Endothelial cell of umbilical vein (primary cell): ENCODE measurements around the gene CNIH2. TPM values are rescaled to one million over a fixed set of nuclear protein-coding genes. Genes with fewer than 3 reads are reported as not detected.

Source experiments
- BruUV-seq: library from RNA; stranded (reverse); fragments of 400-500 nt; replicated peaks from 2 replicates; lab custom pipeline; 2021; lab: Mats Ljungman, UMichigan
- CTCF ChIA-PET: fragments of 300-600, 350-600 bp; sonication (Branson Sonifier 250); formaldehyde crosslinking; loops from one replicate; lab custom pipeline; 2021; ENCODE audit warnings: antibody characterized with exemption, inconsistent platforms; lab: Charles Lee
- POLR2A ChIA-PET: fragments of 300-600, 350-600 bp; sonication (Branson Sonifier 250); formaldehyde crosslinking; loops from one replicate; lab custom pipeline; 2021; ENCODE audit warnings: antibody characterized with exemption, inconsistent platforms; lab: Charles Lee
- DNase-seq: peaks from one replicate; pipeline ENCODE4 v3.0.0-alpha.2; 2011; ENCODE audit warnings: low read depth, low spot score
- FAIRE-seq: peaks from 2 replicates; lab custom pipeline; 2011; peaks lifted over from hg19 to GRCh38; lab: Jason Lieb, UNC
- H2AFZ ChIP-seq: 2 replicates; pipeline ENCODE4 v1.6.0; 2012; ENCODE audit warnings: low read depth, low read length, control low read depth, inconsistent platforms
- H3K27ac ChIP-seq: 2 replicates; pipeline ENCODE4 v1.5.1; 2011; ENCODE audit warnings: low read depth, mild to moderate bottlenecking, control low read depth, low read length, moderate library complexity; ENCODE audit not compliant: insufficient read depth
- H3K27me3 ChIP-seq, 2 experiments: 2 replicates each; pipeline versions ENCODE4 v1.6.0 to v1.6.1; 2011; ENCODE audit warnings: low read length in 2 of 2, mixed read lengths in 1 of 2; ENCODE audit not compliant: control insufficient read depth in 2 of 2, insufficient read depth in 2 of 2
- H3K36me3 ChIP-seq, 2 experiments: 2 replicates in 1 of 2; 3 replicates in 1 of 2; pipeline ENCODE4 v1.5.1; 2011; ENCODE audit warnings: low read length in 2 of 2, mild to moderate bottlenecking in 1 of 2, moderate library complexity in 1 of 2; ENCODE audit not compliant: control insufficient read depth in 2 of 2, insufficient read depth in 2 of 2; ENCODE audit errors: extremely low read depth in 1 of 2
- H3K4me1 ChIP-seq: 3 replicates; pipeline ENCODE4 v1.5.1; 2011; ENCODE audit warnings: mild to moderate bottlenecking, low read length; ENCODE audit not compliant: control insufficient read depth, insufficient read depth; ENCODE audit errors: extremely low read depth
- H3K4me2 ChIP-seq: 2 replicates; pipeline ENCODE4 v1.6.1; 2011; ENCODE audit warnings: low read length, control low read depth, mixed read lengths; ENCODE audit not compliant: insufficient read depth
- H3K4me3 ChIP-seq, 3 experiments: fragments of 200-600 bp in 1 of 3; sonication (generic), shearing (Covaris generic) in 1 of 3; replicated peaks in 1 of 3; 2 replicates each; pipeline ENCODE4 v1.5.1; 2011 to 2016; ENCODE audit warnings: control low read depth in 3 of 3, low read length in 3 of 3, mild to moderate bottlenecking in 2 of 3, inconsistent platforms in 1 of 3, low read depth in 1 of 3, moderate library complexity in 1 of 3; ENCODE audit not compliant: insufficient read depth in 1 of 3
- H3K79me2 ChIP-seq: 2 replicates; pipeline ENCODE4 v1.6.0; 2012; ENCODE audit warnings: low read length, inconsistent platforms; ENCODE audit not compliant: control insufficient read depth, insufficient read depth
- H3K9ac ChIP-seq: replicated peaks from 2 replicates; pipeline ENCODE3; 2011; ENCODE audit warnings: low read length, control low read depth; ENCODE audit not compliant: insufficient read depth; ENCODE audit errors: extremely low read depth
- H3K9me1 ChIP-seq: replicated peaks from 3 replicates; pipeline ENCODE4 v1.6.0; 2011; ENCODE audit warnings: mild to moderate bottlenecking, low read length; ENCODE audit not compliant: control insufficient read depth, insufficient read depth; ENCODE audit errors: extremely low read depth
- H3K9me3 ChIP-seq: replicated peaks from 2 replicates; pipeline ENCODE4 v1.5.1; 2012; ENCODE audit warnings: low read length, inconsistent platforms; ENCODE audit not compliant: control insufficient read depth, insufficient read depth
- H4K20me1 ChIP-seq: replicated peaks from 2 replicates; pipeline ENCODE3; 2011; ENCODE audit warnings: mild to moderate bottlenecking, low read length; ENCODE audit not compliant: control insufficient read depth, insufficient read depth; ENCODE audit errors: extremely low read depth
- CTCF ChIP-seq, 2 donors: IDR thresholded peaks; 1 replicate in 1 of 2; 2 replicates in 1 of 2; pipeline ENCODE4 v1.5.1; 2011; ENCODE audit warnings: low read length in 2 of 2, mild to moderate bottlenecking in 2 of 2, moderate library complexity in 2 of 2, control low read depth in 1 of 2, inconsistent platforms in 1 of 2, low read depth in 1 of 2; ENCODE audit not compliant: insufficient read depth in 1 of 2; ENCODE audit errors: extremely low read depth in 1 of 2
- EZH2 ChIP-seq: IDR thresholded peaks from 2 replicates; pipeline ENCODE4 v1.6.1; 2012; ENCODE audit warnings: borderline replicate concordance, low read depth, mild to moderate bottlenecking, moderate library complexity, low read length, inconsistent platforms; ENCODE audit not compliant: severe bottlenecking
- FOS ChIP-seq: IDR thresholded peaks from 2 replicates; pipeline ENCODE4 v1.6.1; 2011; ENCODE audit warnings: mild to moderate bottlenecking, low read length, moderate library complexity, borderline replicate concordance; ENCODE audit not compliant: insufficient read depth
- GATA2 ChIP-seq: IDR thresholded peaks from 2 replicates; pipeline ENCODE4 v1.7.0; 2011; ENCODE audit warnings: low read depth, mild to moderate bottlenecking, moderate library complexity, mixed read lengths, low read length; ENCODE audit not compliant: insufficient read length, insufficient read depth
- JUN ChIP-seq: IDR thresholded peaks from 2 replicates; pipeline ENCODE4 v1.6.1; 2011; ENCODE audit warnings: borderline replicate concordance, low read depth; ENCODE audit not compliant: insufficient read length, insufficient read depth
- MAX ChIP-seq: IDR thresholded peaks from 2 replicates; pipeline ENCODE4 v1.6.1; 2011; ENCODE audit not compliant: insufficient read depth, insufficient read length
- MYC ChIP-seq: IDR thresholded peaks from one replicate; pipeline ENCODE4 v1.6.1; 2011; ENCODE audit warnings: mild to moderate bottlenecking, low read depth, low read length
- POLR2A ChIP-seq: IDR thresholded peaks from 2 replicates; pipeline ENCODE4 v1.6.1; 2012; ENCODE audit warnings: low read depth, mild to moderate bottlenecking, control low read depth, low read length
- POLR2AphosphoS5 ChIP-seq: IDR thresholded peaks from 2 replicates; pipeline ENCODE4 v1.6.1; 2012; ENCODE audit warnings: low read depth, mild to moderate bottlenecking, control low read depth, low read length, moderate library complexity; ENCODE audit not compliant: insufficient read depth
- dilution Hi-C: fragments of 300-500 bp; cut with MboI; formaldehyde crosslinking; loops from one replicate; pipeline ENCODE4 v1.15.0; 2019; ENCODE audit warnings: low sequenced_read_pairs; ENCODE audit not compliant: extremely low pct_ligation_motif_present
- intact Hi-C: fragments of 100-400 bp; cut with micrococcal nuclease; formaldehyde crosslinking; loops from one replicate; pipeline ENCODE4 v1.10.0; 2022
- polyA plus RNA-seq, 4 experiments: library from polyadenylated mRNA; depleted of rRNA in 3 of 4; stranded (reverse) in 3 of 4; unstranded in 1 of 4; fragments of >200 nt; gene quantifications; 2 replicates each; pipeline versions ENCODE4 v1.2.1 to v1.2.3, GENCODE V29; 2011 to 2012; ENCODE audit warnings: missing spikeins in 1 of 4
- total RNA-seq: library from RNA; stranded (reverse); gene quantifications from 2 replicates; pipeline ENCODE4 v1.2.3, GENCODE V29; 2021

Gene CNIH2
- total and polyA plus RNA-seq, 2 donors (not counting 3 experiments of a cell fraction or from before 2014, with no cell fraction given) = 0.46 to 1.2 TPM

- TF ChIP-seq EZH2 (peak; percentile 25), POLR2A (no peak)
- ChIA-PET POLR2A (no interaction called here), CTCF (interaction anchor here (1.1 kb wide), 1 partner anchor 8 kb away, joined by 3 read pairs; no protein-coding TSS in a partner anchor)
- Histone ChIP-seq H3K4me3 (no peak overlapping the region), H3K36me3 (peaks cover 4 to 22% of the 10 kb centered on the region in 2 experiments), H3K9ac (no peak overlapping the region), H3K9me3 (no peaks in the 10 kb centered on the region), H3K4me1 (no peaks in the 10 kb centered on the region), H3K79me2 (no peaks in the 10 kb centered on the region), H3K9me1 (no peaks in the 10 kb centered on the region), H3K4me2 (no peak overlapping the region), H4K20me1 (no peaks in the 10 kb centered on the region), H3K27me3 (peaks cover 0 to 4% of the 10 kb centered on the region in 2 experiments), H2AFZ (no peak overlapping the region), H3K27ac (no peak overlapping the region)
- no peak for DNase-seq
- intact Hi-C loops (no loop called here), dilution Hi-C loops (no loop called here)
- no peak for FAIRE-seq
- BruUV-seq = no TSS peak
Measured at GRCh38 chr11:66278363-66279091, 552 bp downstream of the CNIH2 start.

- TF ChIP-seq POLR2A (no peak), GATA2 (no peak), MYC (no peak), EZH2 (no peak), MAX (no peak), POLR2AphosphoS5 (no peak), JUN (no peak), FOS (no peak), CTCF (IDR thresholded peaks at IDR 0.05; ENCODE audit: extremely low read depth in 1 of 2, insufficient read depth in 1 of 2, low read depth in 1 of 2, low read length in 2 of 2) (no peak)
- Histone ChIP-seq H3K27ac (no peak overlapping the region), H3K9ac (no peak overlapping the region), H3K36me3 (peaks cover under 1 to 20% of the 10 kb centered on the region in 2 experiments), H3K27me3 (peaks cover 0 to 4% of the 10 kb centered on the region in 2 experiments), H3K9me1 (no peaks in the 10 kb centered on the region), H3K4me3 (no peak overlapping the region), H4K20me1 (no peaks in the 10 kb centered on the region), H3K4me1 (no peaks in the 10 kb centered on the region), H2AFZ (no peak overlapping the region), H3K9me3 (no peaks in the 10 kb centered on the region), H3K4me2 (no peak overlapping the region), H3K79me2 (no peaks in the 10 kb centered on the region)
- ChIA-PET POLR2A (no interaction called here), CTCF (interaction anchor here (1.1 kb wide), 1 partner anchor 8 kb away, joined by 3 read pairs; no protein-coding TSS in a partner anchor)
- DNase-seq = no peak
- dilution Hi-C loops (no loop called here), intact Hi-C loops (no loop called here)
- BruUV-seq = no TSS peak
- no peak for FAIRE-seq
Measured at GRCh38 chr11:66279092-66279734, 1.2 kb downstream of the CNIH2 start.
